Astrocyte of the spinal cord (primary cell): ENCODE results near the gene ALKBH4.
"Not testable (repeated sequence)": the region's sequence is repeated elsewhere in the genome, so short reads cannot be mapped to it uniquely, and the experiment has no call there.

Experiments used
- DNase-seq: peaks from one replicate; pipeline ENCODE4 v3.0.0; 2011; ENCODE audit warnings: low read depth, low spot score
- H3K4me3 ChIP-seq: 2 replicates; pipeline ENCODE4 v1.5.1; 2011; ENCODE audit warnings: low read depth, mild to moderate bottlenecking, low read length, moderate library complexity
- CTCF ChIP-seq: IDR thresholded peaks from 2 replicates; pipeline ENCODE4 v1.5.1; 2012; ENCODE audit warnings: low read depth, mild to moderate bottlenecking, low read length, inconsistent platforms
- in situ Hi-C: cut with HindIII; loops from 2 replicates; pipeline ENCODE4 v1.10.0; 2017; ENCODE audit warnings: low sequenced_read_pairs

ALKBH4 gene

GRCh38 chr7:102490529-102491075 lies 25.9 kb upstream of the ALKBH4 start:
- DNase-seq, in situ Hi-C loops: not testable (repeated sequence)

GRCh38 chr7:102484317-102484716 lies 19.7 kb upstream of the ALKBH4 start:
- in situ Hi-C loops, DNase-seq: not testable (repeated sequence)

More at GRCh38 chr7:102490529-102491075, 25.9 kb upstream of the ALKBH4 start:
- H3K4me3 ChIP-seq, result not testable (repeated sequence)

GRCh38 chr7:102481962-102482361 lies 17.3 kb upstream of the ALKBH4 start:
- H3K4me3 ChIP-seq, in situ Hi-C loops, DNase-seq: not testable (repeated sequence)

More at GRCh38 chr7:102484317-102484716, 19.7 kb upstream of the ALKBH4 start:
- H3K4me3 ChIP-seq, result not testable (repeated sequence)

GRCh38 chr7:102479982-102480637 lies 15.4 kb upstream of the ALKBH4 start:
- H3K4me3 ChIP-seq, DNase-seq, in situ Hi-C loops: not testable (repeated sequence)
- peak; percentile 35 for TF ChIP-seq CTCF

- DNase-seq, H3K4me3 ChIP-seq, in situ Hi-C loops: not testable (repeated sequence)
Observed at GRCh38 chr7:102479209-102479584, 14.5 kb upstream of the ALKBH4 start.

GRCh38 chr7:102478314-102479208 lies 13.9 kb upstream of the ALKBH4 start, which contains the start of gene POLR2J:
TSS of gene POLR2J (minus strand) at chr7:102478922. CDS start at chr7:102478860, 62 bp downstream.
- peak; percentile 89 for DNase-seq
- H3K4me3 ChIP-seq, result peak within 1 kb of the TSS; percentile 46
- peak; percentile 37 for TF ChIP-seq CTCF
- in situ Hi-C loops, result not testable (repeated sequence)

- in situ Hi-C loops, result not testable (repeated sequence)
- DNase-seq, result peak; percentile 36
Observed at GRCh38 chr7:102474736-102475435, 10.2 kb upstream of the ALKBH4 start.

GRCh38 chr7:102474116-102474515 lies 9.5 kb upstream of the ALKBH4 start:
- DNase-seq, in situ Hi-C loops, H3K4me3 ChIP-seq: not testable (repeated sequence)

More at GRCh38 chr7:102474736-102475435, 10.2 kb upstream of the ALKBH4 start:
- H3K4me3 ChIP-seq, result not testable (repeated sequence)

- H3K4me3 ChIP-seq, result no peak overlapping the region
- TF ChIP-seq CTCF, result no peak
- in situ Hi-C loops, result no loop called here
- no peak for DNase-seq
Observed at GRCh38 chr7:102473271-102473991, 8.8 kb upstream of the ALKBH4 start.
